ENCODE measurements around the gene ITGA5.

DNA sequence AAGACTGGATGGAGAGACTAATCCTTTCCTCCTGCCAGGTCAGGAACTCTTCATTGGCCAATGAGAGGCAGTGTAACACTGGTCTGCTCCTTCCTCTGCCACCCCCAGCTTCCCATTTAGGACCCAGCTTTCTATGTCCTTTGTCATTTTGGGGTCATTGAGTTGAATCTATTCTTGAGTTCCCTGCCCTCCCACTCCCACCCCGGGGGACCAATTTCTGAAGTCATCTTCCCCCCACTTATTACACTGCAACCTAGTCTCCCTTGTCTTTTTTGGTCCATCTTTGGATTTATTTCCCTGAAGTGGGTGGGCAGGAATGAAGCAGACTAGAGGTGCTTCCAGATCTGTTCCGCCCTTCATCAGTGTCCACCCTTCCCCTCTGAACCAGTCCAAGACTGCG lies 7.6 kb upstream of the ITGA5 start:
- TF ChIP-seq CTCF (IDR thresholded peaks at IDR 0.05; ENCODE audit: insufficient read depth, low read depth, low read length) (no peak), EZH2 (IDR thresholded peaks at IDR 0.05; ENCODE audit: insufficient read depth, low read length) (no peak)
